GM18519 (cell line): ENCODE data around the gene VSTM5.
"Not testable (repeated sequence)": the region's sequence is repeated elsewhere in the genome, so short reads cannot be mapped to it uniquely, and the experiment has no call there.

ENCODE experiments used
- ATAC-seq: cut with Tn5 transposase; IDR thresholded peaks from one replicate; pipeline ENCODE4 v1.9.1; 2021; ENCODE audit warnings: mild to moderate bottlenecking, moderate library complexity; ENCODE audit not compliant: unreplicated experiment, low FRiP score

VSTM5 gene

GRCh38 chr11:93804879-93805278, 45.5 kb downstream of the VSTM5 start:
- ATAC-seq, result no peak

- ATAC-seq, result no peak
Observed at GRCh38 chr11:93801366-93801765, 49.1 kb downstream of the VSTM5 start.

GRCh38 chr11:93796441-93797231, 53.8 kb downstream of the VSTM5 start:
- ATAC-seq, result no peak

- ATAC-seq, result no peak
Observed at GRCh38 chr11:93791493-93791892, 58.9 kb downstream of the VSTM5 start.

GRCh38 chr11:93784935-93785360, 65.5 kb downstream of the VSTM5 start:
- ATAC-seq, result peak; percentile 32

- ATAC-seq, result peak; percentile 86
Observed at GRCh38 chr11:93784145-93784934, 66.1 kb downstream of the VSTM5 start, which contains the start of gene MED17. TSS of gene MED17 (plus strand) at chr11:93784282. CDS start at chr11:93784514, 232 bp downstream.

GRCh38 chr11:93783765-93784144, 66.7 kb downstream of the VSTM5 start:
- ATAC-seq, result peak; percentile 21

- no peak for ATAC-seq
Observed at GRCh38 chr11:93783362-93783761, 67.1 kb downstream of the VSTM5 start.

- ATAC-seq, result no peak
Observed at GRCh38 chr11:93775289-93775688, 75.1 kb downstream of the VSTM5 start.

GRCh38 chr11:93774560-93774959, 75.9 kb downstream of the VSTM5 start:
- not testable (repeated sequence) for ATAC-seq

GRCh38 chr11:93773601-93774200, 76.7 kb downstream of the VSTM5 start:
- ATAC-seq, result no peak

GRCh38 chr11:93773045-93773477, 77.4 kb downstream of the VSTM5 start:
- no peak for ATAC-seq

- ATAC-seq, result no peak
Observed at GRCh38 chr11:93772123-93772522, 78.3 kb downstream of the VSTM5 start.

- ATAC-seq, result no peak
Observed at GRCh38 chr11:93770160-93770559, 80.3 kb downstream of the VSTM5 start.
